A549 (cell line): ENCODE measurements around the gene RNU5D-1. TPM values are rescaled to one million over a fixed set of nuclear protein-coding genes. Genes with fewer than 3 reads are reported as not detected.

Experiments
- ATAC-seq, 2 experiments: fragments of 200-7000 bp in 1 of 2; fragments of >200 bp in 1 of 2; cut with Nextera tagmentation in 1 of 2; cut with Tn5 transposase in 1 of 2; 3 replicates each; pipeline versions ENCODE4 v1.8.0 to v1.9.1; 2018 to 2020; ENCODE audit warnings: mild to moderate bottlenecking in 1 of 2, moderate library complexity in 1 of 2
- CTCF ChIA-PET: fragments of 300-600 bp; sonication (Branson Sonifier 250); formaldehyde crosslinking; extraction: SDS; loops from one replicate; lab custom pipeline; 2021; ENCODE audit warnings: antibody characterized with exemption, inconsistent platforms; lab: Yijun Ruan, JAX
- POLR2A ChIA-PET: fragments of 350-600 bp; formaldehyde crosslinking; extraction: SDS; loops from one replicate; lab custom pipeline; 2021; ENCODE audit warnings: antibody characterized with exemption, inconsistent platforms; lab: Yijun Ruan, JAX
- DNase-seq, 2 experiments: peaks; one replicate each; pipeline versions ENCODE4 v3.0.0 to v3.0.0-alpha.2; 2011 to 2016; ENCODE audit warnings: low read depth in 1 of 2, low spot score in 1 of 2
- FAIRE-seq: peaks from 2 replicates; lab custom pipeline; 2011; peaks lifted over from hg19 to GRCh38; lab: Jason Lieb, UNC
- H3K27ac ChIP-seq, 2 experiments: fragments of >200 bp; sonication (Bioruptor Twin); formaldehyde crosslinking; 3 replicates each; pipeline ENCODE4 v1.5.1; 2016 to 2017
- H3K4me1 ChIP-seq: fragments of >200 bp; sonication (Bioruptor Twin); formaldehyde crosslinking; 3 replicates; pipeline ENCODE4 v1.6.1; 2016
- H3K4me2 ChIP-seq: fragments of >200 bp; sonication (Bioruptor Twin); formaldehyde crosslinking; 3 replicates; pipeline ENCODE4 v1.6.1; 2016
- H3K4me3 ChIP-seq: fragments of >200 bp; sonication (Bioruptor Twin); formaldehyde crosslinking; 3 replicates; pipeline ENCODE4 v1.5.1; 2016
- H3K9me3 ChIP-seq: fragments of >200 bp; sonication (Bioruptor Twin); formaldehyde crosslinking; 3 replicates; pipeline ENCODE4 v1.6.1; 2016
- BCL3 ChIP-seq: fragments of >200 bp; sonication (Bioruptor Twin); formaldehyde crosslinking; IDR thresholded peaks from 3 replicates; pipeline ENCODE4 v1.6.1; 2016
- CBX8 ChIP-seq: fragments of 200-600 bp; sonication (generic); IDR thresholded peaks from 2 replicates; pipeline ENCODE4 v1.6.1; 2016
- CEBPB ChIP-seq, 2 experiments: fragments of >200 bp in 1 of 2; sonication (Bioruptor Twin) in 1 of 2; formaldehyde crosslinking in 1 of 2; IDR thresholded peaks; 2 replicates each; pipeline ENCODE4 v1.6.1; 2012 to 2016
- CHD2 ChIP-seq: fragments of 150-350 bp; IDR thresholded peaks from 2 replicates; pipeline ENCODE4 v1.6.1; 2014; ENCODE audit warnings: low read length; ENCODE audit not compliant: partially characterized antibody
- E2F6 ChIP-seq: IDR thresholded peaks from 2 replicates; pipeline ENCODE4 v1.6.1; 2012; ENCODE audit warnings: low read depth, borderline replicate concordance
- EHMT2 ChIP-seq: fragments of 200-600 bp; sonication (generic); IDR thresholded peaks from 2 replicates; pipeline ENCODE4 v1.6.1; 2016; ENCODE audit warnings: antibody characterized with exemption, low read depth, mild to moderate bottlenecking, moderate library complexity
- ELK1 ChIP-seq: fragments of 150-350 bp; IDR thresholded peaks from 2 replicates; pipeline ENCODE4 v1.6.1; 2014; ENCODE audit warnings: low read depth, mild to moderate bottlenecking, low read length
- EP300 ChIP-seq, 2 experiments: fragments of >200 bp; sonication (Bioruptor Twin); formaldehyde crosslinking; IDR thresholded peaks; 2 replicates in 1 of 2; 3 replicates in 1 of 2; pipeline ENCODE4 v1.6.1; 2016 to 2017
- FOSB ChIP-seq: fragments of 250-450 bp; sonication (Bioruptor Pico); IDR thresholded peaks from 2 replicates; pipeline ENCODE4 v1.5.0; 2020; ENCODE audit warnings: mild to moderate bottlenecking, moderate library complexity
- FOSL2 ChIP-seq, 2 experiments: fragments of 450-650 bp in 1 of 2; fragments of >200 bp in 1 of 2; sonication (Bioruptor Twin) in 1 of 2; formaldehyde crosslinking; IDR thresholded peaks; 2 replicates each; pipeline versions ENCODE4 v1.5.0 to v1.6.1; 2016 to 2020; ENCODE audit warnings: mild to moderate bottlenecking in 1 of 2, moderate library complexity in 1 of 2
- JUN ChIP-seq, 2 experiments: fragments of >200 bp; sonication (Bioruptor Twin); formaldehyde crosslinking; IDR thresholded peaks; 2 replicates in 1 of 2; 3 replicates in 1 of 2; pipeline ENCODE4 v1.6.1; 2016 to 2017
- KDM1A ChIP-seq: fragments of 200-600 bp; sonication (generic); IDR thresholded peaks from 2 replicates; pipeline ENCODE4 v1.6.1; 2016; ENCODE audit warnings: low read depth, mild to moderate bottlenecking
- MAX ChIP-seq: IDR thresholded peaks from 2 replicates; pipeline ENCODE4 v1.6.1; 2012
- MAZ ChIP-seq: fragments of 150-350 bp; IDR thresholded peaks from 2 replicates; pipeline ENCODE4 v1.6.1; 2014; ENCODE audit warnings: antibody characterized with exemption, low read depth, low read length, borderline replicate concordance
- POLR2A ChIP-seq: IDR thresholded peaks from 2 replicates; pipeline ENCODE4 v1.6.1; 2012; ENCODE audit warnings: mild to moderate bottlenecking, low read length
- RAD21 ChIP-seq, 2 experiments: fragments of >200 bp in 1 of 2; sonication (Bioruptor Twin) in 1 of 2; formaldehyde crosslinking in 1 of 2; IDR thresholded peaks in 1 of 2; conservative IDR thresholded peaks in 1 of 2; 2 replicates in 1 of 2; 3 replicates in 1 of 2; pipeline ENCODE4 v1.6.1; 2012 to 2018; ENCODE audit warnings: inconsistent platforms in 1 of 2
- RCOR1 ChIP-seq: fragments of 150-350 bp; IDR thresholded peaks from 2 replicates; pipeline ENCODE4 v1.6.1; 2014; ENCODE audit warnings: antibody characterized with exemption, low read length, low read depth
- REST ChIP-seq: fragments of 200-600 bp; sonication (generic); IDR thresholded peaks from 2 replicates; pipeline ENCODE4 v1.6.1; 2016; ENCODE audit warnings: antibody characterized with exemption, mild to moderate bottlenecking, moderate library complexity
- RNF2 ChIP-seq: fragments of 200-600 bp; sonication (generic); IDR thresholded peaks from 2 replicates; pipeline ENCODE4 v1.6.1; 2016; ENCODE audit warnings: low read depth, mild to moderate bottlenecking, antibody characterized with exemption, moderate library complexity, borderline replicate concordance
- SREBF2 ChIP-seq: fragments of 450-650 bp; IDR thresholded peaks from 2 replicates; pipeline ENCODE4 v1.6.1; 2014; ENCODE audit warnings: mild to moderate bottlenecking, moderate library complexity
- ZC3H11A ChIP-seq: fragments of 450-650 bp; IDR thresholded peaks from 2 replicates; pipeline ENCODE4 v1.6.1; 2014; ENCODE audit warnings: antibody characterized with exemption, mild to moderate bottlenecking
- WGBS: methylation state at CpG from one replicate; pipeline ENCODE4 v1.1.6; 2017; ENCODE audit errors: missing lambda C conversion rate; 5-methylcytosine and 5-hydroxymethylcytosine counted together
- polyA plus RNA-seq, 4 experiments: library from polyadenylated mRNA; depleted of rRNA in 3 of 4; stranded (reverse); fragments of >200 nt; fragmentation: RNase III in 1 of 4; extraction: RNeasy Plus Mini Kit Qiagen cat#74134 plus additional on column Dnase treatment in 1 of 4; gene quantifications; 2 replicates in 3 of 4; 3 replicates in 1 of 4; pipeline ENCODE4 v1.2.3, GENCODE V29; 2011 to 2017

The RNU5D-1 gene
- polyA plus RNA-seq, 2 of the 4 experiments (the other 2 are of a cell fraction), result not detected

- TF ChIP-seq MAZ (no peak), FOSL2 (IDR thresholded peaks at IDR 0.05) (no peak), FOSL2 (CRISPR knock-in tag; IDR thresholded peaks at IDR 0.05) (no peak)
Measured at GRCh38 chr1:44724955-44725698, 5.8 kb downstream of the RNU5D-1 start (continued).

- ATAC-seq (no peak), DNase-seq (no peak), FAIRE-seq (no peak)
- ChIA-PET CTCF (interaction anchor here (1.3 kb wide), 1 partner anchor 10 kb away, joined by 5 read pairs; no protein-coding TSS in a partner anchor), POLR2A (no interaction called here)
- Histone ChIP-seq H3K4me2 (no peak overlapping the region), H3K4me3 (no peak overlapping the region), H3K9me3 (no peaks in the 10 kb centered on the region), H3K27ac (no peak overlapping the region), H3K4me1 (peaks cover 11% of the 10 kb centered on the region; the same call in 1 of the 3 replicates)
- TF ChIP-seq KDM1A (no peak), EP300 (IDR thresholded peaks at IDR 0.05) (no peak), BCL3 (no peak), E2F6 (no peak), RAD21 (conservative IDR thresholded peaks at IDR 0.05 in 1 of 2, IDR thresholded peaks at IDR 0.05 in 1 of 2) (no peak), CBX8 (no peak), FOSB (CRISPR knock-in tag) (no peak), SREBF2 (no peak), RCOR1 (no peak), RNF2 (no peak), EHMT2 (no peak), POLR2A (no peak), JUN (IDR thresholded peaks at IDR 0.05) (no peak), CHD2 (no peak), FOSL2 (IDR thresholded peaks at IDR 0.05) (no peak), FOSL2 (CRISPR knock-in tag; IDR thresholded peaks at IDR 0.05) (no peak), REST (no peak), ZC3H11A (no peak), CEBPB (IDR thresholded peaks at IDR 0.05) (no peak), MAX (no peak), ELK1 (no peak)
- 93% methylated on average over 20 of the region's 64 CpGs for WGBS
Measured at GRCh38 chr1:44724296-44724954, 6.5 kb downstream of the RNU5D-1 start.
